Nephron progenitor cell (in vitro differentiated cells): Measurements from ENCODE around the gene GDF10.

Experiments
- DNase-seq: peaks from one replicate; pipeline ENCODE4 v3.0.0; 2021
- H3K27ac Mint-ChIP-seq: 2 replicates; pipeline ENCODE4 v1.8.0; 2021; ENCODE audit warnings: mild to moderate bottlenecking, moderate library complexity, mixed read lengths
- H3K27me3 Mint-ChIP-seq: 2 replicates; pipeline ENCODE4 v1.8.0; 2021; ENCODE audit warnings: mild to moderate bottlenecking, low read depth, mixed read lengths; ENCODE audit not compliant: poor library complexity
- H3K36me3 Mint-ChIP-seq: 2 replicates; pipeline ENCODE4 v1.8.0; 2021; ENCODE audit warnings: low read depth, mixed read lengths
- H3K4me1 Mint-ChIP-seq: 2 replicates; pipeline ENCODE4 v1.8.0; 2021; ENCODE audit warnings: mixed read lengths
- H3K4me3 Mint-ChIP-seq: 2 replicates; pipeline ENCODE4 v1.8.0; 2021; ENCODE audit warnings: mild to moderate bottlenecking, moderate library complexity, mixed read lengths
- H3K9me3 Mint-ChIP-seq: 2 replicates; pipeline ENCODE4 v1.8.0; 2021; ENCODE audit warnings: mild to moderate bottlenecking, moderate library complexity, mixed read lengths
- CTCF ChIP-seq: fragments of 200-600 bp; sonication (generic); IDR thresholded peaks from 2 replicates; pipeline ENCODE4 v1.5.0; 2021; ENCODE audit warnings: antibody characterized with exemption

Gene GDF10

DNA sequence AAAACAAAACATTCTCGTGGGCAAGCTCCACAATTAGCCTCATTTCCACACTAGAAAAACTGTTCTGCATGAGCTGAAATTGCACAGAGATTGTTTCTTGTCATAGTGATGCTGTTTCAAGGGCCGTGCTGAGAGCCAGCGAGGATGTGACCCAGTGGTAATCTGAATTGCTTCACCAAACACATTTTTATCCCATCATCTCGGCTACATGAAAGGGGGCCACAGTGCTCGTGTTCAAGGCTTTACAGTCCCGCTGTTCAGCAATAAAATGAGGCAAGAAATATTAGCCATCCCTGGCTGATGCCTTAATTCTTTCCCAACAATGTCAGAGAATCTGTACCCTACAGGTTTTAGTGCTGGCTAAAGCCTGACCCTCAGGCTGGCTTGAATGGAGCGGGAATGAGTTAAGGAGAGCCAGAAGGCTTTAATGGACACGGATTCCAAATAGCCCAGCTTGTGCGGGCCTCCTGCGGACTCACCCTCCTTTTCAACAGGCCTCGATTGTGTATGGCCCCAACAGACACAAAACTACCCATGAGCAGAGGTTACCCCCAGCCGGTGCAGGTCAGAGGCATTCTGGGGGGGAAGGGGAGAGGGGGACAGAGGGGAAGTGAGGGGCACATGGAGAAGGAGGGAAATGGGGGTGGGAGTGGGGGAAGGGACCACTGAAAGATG lies 2.0 kb upstream of the GDF10 start:
- Mint-ChIP-seq H3K27ac (peak overlapping the region; percentile 88), H3K27me3 (peaks cover 75% of the 10 kb centered on the region), H3K4me1 (peaks cover 42% of the 10 kb centered on the region), H3K9me3 (no peaks in the 10 kb centered on the region), H3K36me3 (no peaks in the 10 kb centered on the region), H3K4me3 (no peak overlapping the region)
- no peak for TF ChIP-seq CTCF
- no peak for DNase-seq

DNA sequence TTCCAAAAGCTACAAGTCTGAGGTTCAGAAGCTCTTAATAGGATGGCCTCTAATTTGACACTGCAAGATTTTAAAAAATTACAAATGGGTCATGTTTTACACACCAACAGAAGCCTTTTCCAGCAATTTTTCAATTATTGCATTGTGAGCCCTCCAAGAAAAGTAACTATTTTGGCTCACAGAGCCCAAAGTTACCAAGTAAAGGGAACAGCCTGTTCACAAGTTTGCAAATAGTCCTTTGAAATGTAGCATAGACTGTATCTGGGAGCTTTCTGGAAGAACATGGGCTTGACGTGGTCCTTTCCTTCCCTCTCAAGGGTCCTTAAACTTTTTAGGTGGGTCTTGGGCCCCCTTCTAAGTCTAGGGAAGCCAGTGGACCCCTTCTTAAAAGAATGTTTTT lies 1.3 kb upstream of the GDF10 start:
- Mint-ChIP-seq H3K36me3 (no peaks in the 10 kb centered on the region), H3K4me3 (peak overlapping the region; percentile 47), H3K4me1 (peaks cover 42% of the 10 kb centered on the region), H3K27ac (no peak overlapping the region), H3K9me3 (no peaks in the 10 kb centered on the region), H3K27me3 (peaks cover 76% of the 10 kb centered on the region)
- DNase-seq = no peak
- TF ChIP-seq CTCF = no peak

DNA sequence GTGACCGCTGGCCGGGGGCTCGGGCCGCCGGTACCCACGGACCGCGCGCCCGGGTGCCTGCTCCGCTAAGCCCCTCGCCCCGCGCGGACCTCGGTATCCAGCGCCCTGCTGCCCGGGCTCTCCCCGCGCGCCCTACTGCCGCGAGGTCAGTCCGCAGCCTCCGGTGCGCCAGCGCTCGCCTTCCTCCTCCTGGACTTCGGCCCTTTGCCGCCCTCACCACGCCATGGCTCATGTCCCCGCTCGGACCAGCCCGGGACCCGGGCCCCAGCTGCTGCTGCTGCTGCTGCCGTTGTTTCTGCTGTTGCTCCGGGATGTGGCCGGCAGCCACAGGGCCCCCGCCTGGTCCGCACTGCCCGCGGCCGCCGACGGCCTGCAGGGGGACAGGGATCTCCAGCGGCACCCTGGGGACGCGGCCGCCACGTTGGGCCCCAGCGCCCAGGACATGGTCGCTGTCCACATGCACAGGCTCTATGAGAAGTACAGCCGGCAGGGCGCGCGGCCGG lies 483 bp downstream of the GDF10 start:
- H3K4me1 Mint-ChIP-seq = peaks cover 36% of the 10 kb centered on the region
- no peaks in the 10 kb centered on the region for H3K9me3 Mint-ChIP-seq
- H3K27ac Mint-ChIP-seq = no peak overlapping the region
- no peaks in the 10 kb centered on the region for H3K36me3 Mint-ChIP-seq
- DNase-seq = peak; percentile 59
- peaks cover 85% of the 10 kb centered on the region for H3K27me3 Mint-ChIP-seq
- H3K4me3 Mint-ChIP-seq = peak overlapping the region; percentile 83
- no peak for TF ChIP-seq CTCF

- H3K36me3 Mint-ChIP-seq = no peaks in the 10 kb centered on the region
- TF ChIP-seq CTCF = no peak
- H3K9me3 Mint-ChIP-seq = no peaks in the 10 kb centered on the region
- no peak for DNase-seq
- peaks cover 76% of the 10 kb centered on the region for H3K27me3 Mint-ChIP-seq
- H3K4me3 Mint-ChIP-seq = no peak overlapping the region
- H3K27ac Mint-ChIP-seq = no peak overlapping the region
- peaks cover 29% of the 10 kb centered on the region for H3K4me1 Mint-ChIP-seq
Measured at GRCh38 chr10:47301833-47302232, 1.8 kb downstream of the GDF10 start.

- no peak overlapping the region for H3K27ac Mint-ChIP-seq
- peaks cover 70% of the 10 kb centered on the region for H3K27me3 Mint-ChIP-seq
- H3K36me3 Mint-ChIP-seq = no peaks in the 10 kb centered on the region
- H3K4me1 Mint-ChIP-seq = peaks cover 19% of the 10 kb centered on the region
- TF ChIP-seq CTCF = no peak
- no peaks in the 10 kb centered on the region for H3K9me3 Mint-ChIP-seq
- H3K4me3 Mint-ChIP-seq = no peak overlapping the region
- no peak for DNase-seq
Measured at GRCh38 chr10:47303105-47303504, 3.1 kb downstream of the GDF10 start.

GRCh38 chr10:47303866-47304265 lies 3.9 kb downstream of the GDF10 start:
- H3K4me3 Mint-ChIP-seq = no peak overlapping the region
- peaks cover 64% of the 10 kb centered on the region for H3K27me3 Mint-ChIP-seq

More at GRCh38 chr10:47303866-47304265, 3.9 kb downstream of the GDF10 start:
- H3K4me1 Mint-ChIP-seq = peaks cover 17% of the 10 kb centered on the region
- DNase-seq = no peak
- H3K27ac Mint-ChIP-seq = no peak overlapping the region
- TF ChIP-seq CTCF = no peak
- no peaks in the 10 kb centered on the region for H3K36me3 Mint-ChIP-seq
- no peaks in the 10 kb centered on the region for H3K9me3 Mint-ChIP-seq
